GM23248 (cell line): ENCODE measurements around the gene MAP4K2. TPM values are rescaled to one million over a fixed set of nuclear protein-coding genes. Genes with fewer than 3 reads are reported as not detected.
A peak's percentile ranks its signal among the peaks of the same experiment; 100 is the strongest.

ENCODE experiments used
- DNase-seq: peaks from one replicate; pipeline ENCODE4 v3.0.0-alpha.2; 2015
- H2AFZ ChIP-seq: fragments of 200-600 bp; sonication (generic); 2 replicates; pipeline ENCODE4 v1.6.1; 2016; ENCODE audit warnings: antibody characterized with exemption
- H3F3A ChIP-seq: fragments of 200-600 bp; sonication (generic); 2 replicates; pipeline ENCODE4 v1.6.1; 2016; ENCODE audit warnings: mild to moderate bottlenecking, antibody characterized with exemption, mixed run types; ENCODE audit not compliant: insufficient read depth
- H3K27ac ChIP-seq: fragments of 200-600 bp; sonication (generic); 2 replicates; pipeline ENCODE4 v1.5.1; 2016; ENCODE audit warnings: mild to moderate bottlenecking
- H3K27me3 ChIP-seq: fragments of 200-600 bp; sonication (generic); replicated peaks from 2 replicates; pipeline ENCODE4 v1.6.1; 2016; ENCODE audit warnings: mild to moderate bottlenecking; ENCODE audit not compliant: insufficient read depth
- H3K36me3 ChIP-seq: fragments of 200-600 bp; sonication (generic); 2 replicates; pipeline ENCODE4 v1.6.1; 2016; ENCODE audit warnings: low read depth, mild to moderate bottlenecking
- H3K4me1 ChIP-seq: fragments of 200-600 bp; sonication (generic); 2 replicates; pipeline ENCODE4 v1.6.1; 2016; ENCODE audit warnings: mild to moderate bottlenecking; ENCODE audit not compliant: insufficient read depth
- H3K4me2 ChIP-seq: fragments of 200-600 bp; sonication (generic); one replicate; pipeline ENCODE4 v1.6.1; 2016; ENCODE audit warnings: mild to moderate bottlenecking; ENCODE audit not compliant: unreplicated experiment
- H3K4me3 ChIP-seq: fragments of 200-600 bp; sonication (generic); 2 replicates; pipeline ENCODE4 v1.5.1; 2016; ENCODE audit warnings: mild to moderate bottlenecking
- H3K79me2 ChIP-seq: fragments of 200-600 bp; sonication (generic); 2 replicates; pipeline ENCODE4 v1.6.1; 2016; ENCODE audit warnings: mild to moderate bottlenecking; ENCODE audit not compliant: insufficient read depth
- H3K9ac ChIP-seq: fragments of 200-600 bp; sonication (generic); 2 replicates; pipeline ENCODE4 v1.6.1; 2016; ENCODE audit warnings: mild to moderate bottlenecking
- H3K9me2 ChIP-seq: fragments of 200-600 bp; sonication (generic); 2 replicates; pipeline ENCODE4 v1.6.1; 2016; ENCODE audit warnings: mixed run types, mild to moderate bottlenecking, moderate library complexity; ENCODE audit not compliant: insufficient read depth
- H3K9me3 ChIP-seq: fragments of 200-600 bp; sonication (generic); one replicate; pipeline ENCODE4 v1.6.1; 2017; ENCODE audit warnings: low read depth
- H4K20me1 ChIP-seq: fragments of 200-600 bp; sonication (generic); 2 replicates; pipeline ENCODE4 v1.6.0; 2016; ENCODE audit not compliant: insufficient read depth
- EZH2 ChIP-seq: fragments of 200-600 bp; sonication (generic); IDR thresholded peaks from 2 replicates; pipeline ENCODE4 v1.6.1; 2018; ENCODE audit warnings: antibody characterized with exemption, mild to moderate bottlenecking; ENCODE audit not compliant: insufficient read depth, poor library complexity, severe bottlenecking
- EZH2phosphoT487 ChIP-seq: fragments of 200-600 bp; sonication (generic); IDR thresholded peaks from 2 replicates; pipeline ENCODE4 v1.6.1; 2018; ENCODE audit warnings: antibody characterized with exemption, moderate library complexity, mild to moderate bottlenecking, low read depth; ENCODE audit not compliant: insufficient read depth
- WGBS, 2 experiments: methylation state at CpG; one replicate each; pipeline ENCODE4 v1.1.6; 2015 to 2017; ENCODE audit warnings: low lambda C conversion rate in 2 of 2, low coverage in 1 of 2; ENCODE audit errors: missing lambda C conversion rate in 2 of 2; 5-methylcytosine and 5-hydroxymethylcytosine counted together
- in situ Hi-C: fragments of 300-500 bp; cut with MboI; formaldehyde crosslinking; loops from 2 replicates; pipeline ENCODE4 v1.15.0; 2020
- polyA plus RNA-seq: library from polyadenylated mRNA; unstranded; fragments of >200 nt; fragmentation: Nextera tagmentation; extraction: Ambion mirVana; gene quantifications from 2 replicates; pipeline ENCODE4 v1.2.1, GENCODE V29; 2016
- total RNA-seq: library from RNA; depleted of rRNA; stranded (reverse); fragments of >200 nt; shearing (Covaris generic); gene quantifications from 2 replicates; pipeline ENCODE4 v1.2.3, GENCODE V29; 2014

Gene MAP4K2
- total and polyA plus RNA-seq, 2 experiments from 2014 or later, result 6.2 to 18.2 TPM

GRCh38 chr11:64809781-64810241 is 6.8 kb upstream of the MAP4K2 start:
- peak overlapping the region; percentile 93 for H3K4me3 ChIP-seq
- WGBS, 2 experiments, result 6 to 12% methylated on average over 25 to 41 of the region's 44 CpGs
- no peaks in the 10 kb centered on the region for H3K9me3 ChIP-seq
- no peaks in the 10 kb centered on the region for H3F3A ChIP-seq
- TF ChIP-seq EZH2phosphoT487 (no peak), EZH2 (no peak)
- peak overlapping the region; percentile 94 for H2AFZ ChIP-seq
- peak; percentile 57 for DNase-seq
- no peaks in the 10 kb centered on the region for H3K36me3 ChIP-seq
- H4K20me1 ChIP-seq, result no peaks in the 10 kb centered on the region
- H3K4me2 ChIP-seq, result peak overlapping the region; percentile 86
- H3K79me2 ChIP-seq, result peaks cover 14% of the 10 kb centered on the region
- H3K4me1 ChIP-seq, result peaks cover 7% of the 10 kb centered on the region
- peak overlapping the region; percentile 84 for H3K9ac ChIP-seq
- H3K9me2 ChIP-seq, result no peaks in the 10 kb centered on the region
- H3K27me3 ChIP-seq, result no peaks in the 10 kb centered on the region
- in situ Hi-C loops, result no loop called here
- H3K27ac ChIP-seq, result no peak overlapping the region

- Histone ChIP-seq H3F3A (no peaks in the 10 kb centered on the region), H3K4me2 (no peak overlapping the region), H3K4me1 (peaks cover 16% of the 10 kb centered on the region), H3K79me2 (peaks cover 14% of the 10 kb centered on the region), H3K27me3 (no peaks in the 10 kb centered on the region), H3K9ac (no peak overlapping the region), H3K9me3 (no peaks in the 10 kb centered on the region), H4K20me1 (no peaks in the 10 kb centered on the region), H3K27ac (no peak overlapping the region), H3K4me3 (no peak overlapping the region), H3K36me3 (no peaks in the 10 kb centered on the region), H3K9me2 (no peaks in the 10 kb centered on the region), H2AFZ (no peak overlapping the region)
- no peak for TF ChIP-seq EZH2phosphoT487
- TF ChIP-seq EZH2, result no peak
- in situ Hi-C loops, result no loop called here
- no peak for DNase-seq
- WGBS, 2 experiments, result 86 to 88% methylated on average over 9 of the region's 9 CpGs
These were observed 2.5 kb upstream of the MAP4K2 start for GRCh38 chr11:64805481-64805880.

DNA sequence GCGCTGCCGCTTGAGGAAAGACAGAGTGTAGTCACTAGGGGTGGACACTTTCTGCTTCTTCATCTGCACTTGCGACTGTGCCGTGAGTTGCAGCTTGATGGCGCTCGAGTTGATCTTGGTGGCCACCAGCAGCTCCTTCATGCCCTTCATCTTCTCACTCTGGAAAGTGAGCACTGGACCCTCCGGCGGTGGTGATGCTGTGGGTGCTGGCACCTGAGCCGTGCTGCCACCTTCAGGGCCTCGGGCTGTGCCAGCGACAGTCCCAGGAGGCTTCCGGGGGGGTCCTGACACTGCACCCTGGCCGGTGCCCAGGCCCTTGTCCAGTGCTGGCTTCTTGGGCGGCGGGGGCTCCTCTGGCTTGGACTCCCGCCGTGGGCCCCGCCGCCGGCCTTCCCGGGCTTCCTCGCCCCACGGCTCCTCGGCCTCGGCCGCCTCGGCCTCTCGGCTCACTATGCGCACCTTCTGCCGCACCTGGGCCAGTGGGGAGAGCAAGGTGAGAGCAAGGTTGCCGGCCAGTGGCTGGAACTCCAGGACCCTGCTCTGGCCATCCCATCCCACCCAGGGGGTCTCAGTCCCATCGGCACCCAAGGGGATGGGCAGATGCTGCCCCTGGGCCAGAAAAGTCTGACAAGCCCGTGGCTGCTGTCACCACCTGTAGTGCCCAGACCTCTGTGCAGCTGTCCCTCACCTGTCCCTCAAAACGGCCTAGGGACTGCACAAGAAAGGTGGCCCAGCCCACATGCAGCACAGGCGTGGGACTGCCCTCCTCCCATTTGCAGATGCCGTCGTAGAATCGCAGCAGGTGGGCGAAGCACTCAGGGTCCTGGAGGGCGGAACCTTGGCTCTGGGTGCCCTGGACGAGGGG is 1.6 kb upstream of the MAP4K2 start:
- no peaks in the 10 kb centered on the region for H3K9me3 ChIP-seq
- peaks cover 6% of the 10 kb centered on the region for H3K79me2 ChIP-seq
- H3K9ac ChIP-seq, result peak overlapping the region; percentile 80
- H3K27me3 ChIP-seq, result no peaks in the 10 kb centered on the region
- DNase-seq, result peak; percentile 32
- H3K9me2 ChIP-seq, result no peaks in the 10 kb centered on the region
- no peak for TF ChIP-seq EZH2phosphoT487
- no peak for TF ChIP-seq EZH2
- H3K4me1 ChIP-seq, result peaks cover 14% of the 10 kb centered on the region
- H3K36me3 ChIP-seq, result no peaks in the 10 kb centered on the region
- H3K4me3 ChIP-seq, result 0 out of 2 replicates have a peak overlapping the region, but pooled peaks have one; percentile 88
- no peaks in the 10 kb centered on the region for H4K20me1 ChIP-seq
- in situ Hi-C loops, result no loop called here
- WGBS, 2 experiments, result 84 to 90% methylated on average over 26 to 41 of the region's 41 CpGs
- no peak overlapping the region for H2AFZ ChIP-seq
- no peaks in the 10 kb centered on the region for H3F3A ChIP-seq
- peak overlapping the region; percentile 99 for H3K4me2 ChIP-seq
- H3K27ac ChIP-seq, result no peak overlapping the region

- Histone ChIP-seq H4K20me1 (no peaks in the 10 kb centered on the region), H3K9ac (peak overlapping the region; percentile 80), H2AFZ (peak overlapping the region; percentile 94), H3K4me2 (peak overlapping the region; percentile 99), H3K4me3 (peak overlapping the region; percentile 88), H3K9me3 (no peaks in the 10 kb centered on the region), H3K4me1 (peaks cover 8% of the 10 kb centered on the region; the same call in 1 of the 2 replicates), H3K9me2 (no peaks in the 10 kb centered on the region), H3K27ac (peak overlapping the region; percentile 57), H3K79me2 (no peaks in the 10 kb centered on the region), H3K27me3 (no peaks in the 10 kb centered on the region), H3F3A (no peaks in the 10 kb centered on the region), H3K36me3 (no peaks in the 10 kb centered on the region)
- WGBS, 2 experiments, result 28 to 29% methylated on average over 15 of the region's 15 CpGs
- DNase-seq, result no peak
- no peak for TF ChIP-seq EZH2phosphoT487
- TF ChIP-seq EZH2, result no peak
- in situ Hi-C loops, result no loop called here
These were observed 882 bp upstream of the MAP4K2 start for GRCh38 chr11:64803846-64804345.
